ENCODE results near the gene FAM219A. TPM values are rescaled to one million over a fixed set of nuclear protein-coding genes. Genes with fewer than 3 reads are reported as not detected.
A peak's percentile ranks its signal among the peaks of the same experiment; 100 is the strongest.

The FAM219A gene
- total RNA-seq, 2 experiments from 2014 or later: 11.1 to 11.6 TPM

DNA sequence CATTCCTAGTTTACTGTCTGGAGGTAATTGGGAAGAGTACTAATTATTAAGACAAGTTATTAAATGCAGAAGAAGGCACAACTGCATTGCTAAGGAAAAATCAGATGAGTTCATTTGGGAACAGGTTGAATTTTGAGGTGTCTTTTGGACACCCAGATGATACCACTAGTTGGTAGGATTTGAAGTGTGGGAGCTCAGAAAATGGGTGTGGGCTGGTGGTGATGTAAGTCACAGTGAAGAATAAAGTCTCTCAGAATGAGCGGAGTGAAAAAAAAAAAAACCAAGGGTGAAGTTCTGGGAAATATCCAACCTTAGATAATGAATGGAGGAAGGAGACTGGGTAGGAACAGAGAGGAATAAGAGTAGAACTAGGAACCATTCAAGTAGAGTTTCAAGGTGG is 46.0 kb downstream of the FAM219A start:
- CTCF ChIA-PET: interaction anchor here (1.0 to 2.7 kb wide), 2 partner anchors 9 to 191 kb away, joined by 3 to 12 read pairs; no protein-coding TSS in a partner anchor
- Mint-ChIP-seq H3K36me3 (ENCODE audit: low read depth) (no peaks in the 10 kb centered on the region), H3K4me3 (no peak overlapping the region), H3K9me3 (no peaks in the 10 kb centered on the region), H3K27me3 (ENCODE audit: low read depth) (no peaks in the 10 kb centered on the region), H3K4me1 (ENCODE audit: low read depth) (no peaks in the 10 kb centered on the region), H3K27ac (no peak overlapping the region)
- intact Hi-C loops (cut with micrococcal nuclease): no loop called here
- no peak for DNase-seq

DNA sequence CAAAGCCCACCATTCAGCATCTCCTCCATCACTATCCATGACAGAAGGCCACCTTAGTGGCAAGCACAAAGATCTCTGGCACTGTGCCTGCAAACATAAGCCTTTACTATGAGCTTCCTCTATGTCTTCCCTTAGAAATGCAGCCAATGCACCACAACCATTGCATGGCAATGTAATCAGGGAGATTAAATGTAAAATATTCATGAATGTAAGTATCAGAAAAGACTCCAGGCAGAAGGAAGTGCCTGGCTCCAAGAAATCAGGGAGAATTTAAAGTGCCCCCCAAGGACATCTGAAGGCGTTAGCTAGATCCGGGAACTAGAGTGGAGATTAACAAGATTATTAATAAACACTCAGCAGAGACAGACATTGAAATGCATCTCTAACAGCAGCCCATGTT is 49.2 kb downstream of the FAM219A start:
- H3K27me3 Mint-ChIP-seq (ENCODE audit: low read depth): no peaks in the 10 kb centered on the region
- no peaks in the 10 kb centered on the region for H3K4me1 Mint-ChIP-seq (ENCODE audit: low read depth)
- no peaks in the 10 kb centered on the region for H3K9me3 Mint-ChIP-seq
- DNase-seq: no peak
- no peaks in the 10 kb centered on the region for H3K36me3 Mint-ChIP-seq (ENCODE audit: low read depth)
- intact Hi-C loops (cut with micrococcal nuclease): no loop called here
- no peak overlapping the region for H3K27ac Mint-ChIP-seq
- no peak overlapping the region for H3K4me3 Mint-ChIP-seq
- CTCF ChIA-PET: interaction anchor here (0.7 kb wide), 1 partner anchor 99 kb away, joined by 3 read pairs; no protein-coding TSS in a partner anchor

DNA sequence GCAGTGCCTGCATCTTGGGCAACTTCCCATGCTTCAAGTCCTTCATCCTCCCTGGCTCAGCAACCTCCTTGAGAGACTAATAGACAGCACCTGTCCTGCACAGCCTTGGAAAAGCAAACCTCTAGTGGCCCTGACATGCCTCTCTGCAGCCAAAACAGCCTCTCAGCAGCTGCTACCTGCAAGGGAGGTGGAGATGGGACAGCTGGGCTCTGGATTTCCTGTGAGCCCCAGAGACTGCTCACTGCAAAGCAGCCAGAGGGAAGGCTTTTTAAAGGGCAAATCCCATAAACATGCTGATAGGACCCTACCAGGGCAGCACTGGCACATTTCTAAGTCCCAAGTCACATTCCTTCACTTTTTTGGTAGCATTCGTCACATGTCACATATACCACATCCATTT is 50.2 kb downstream of the FAM219A start:
- no peaks in the 10 kb centered on the region for H3K9me3 Mint-ChIP-seq
- H3K4me3 Mint-ChIP-seq: no peak overlapping the region
- no peak for DNase-seq
- no peaks in the 10 kb centered on the region for H3K27me3 Mint-ChIP-seq (ENCODE audit: low read depth)
- H3K4me1 Mint-ChIP-seq (ENCODE audit: low read depth): no peaks in the 10 kb centered on the region
- CTCF ChIA-PET: no interaction called here
- no peak overlapping the region for H3K27ac Mint-ChIP-seq
- intact Hi-C loops (cut with micrococcal nuclease): no loop called here
- no peaks in the 10 kb centered on the region for H3K36me3 Mint-ChIP-seq (ENCODE audit: low read depth)

DNA sequence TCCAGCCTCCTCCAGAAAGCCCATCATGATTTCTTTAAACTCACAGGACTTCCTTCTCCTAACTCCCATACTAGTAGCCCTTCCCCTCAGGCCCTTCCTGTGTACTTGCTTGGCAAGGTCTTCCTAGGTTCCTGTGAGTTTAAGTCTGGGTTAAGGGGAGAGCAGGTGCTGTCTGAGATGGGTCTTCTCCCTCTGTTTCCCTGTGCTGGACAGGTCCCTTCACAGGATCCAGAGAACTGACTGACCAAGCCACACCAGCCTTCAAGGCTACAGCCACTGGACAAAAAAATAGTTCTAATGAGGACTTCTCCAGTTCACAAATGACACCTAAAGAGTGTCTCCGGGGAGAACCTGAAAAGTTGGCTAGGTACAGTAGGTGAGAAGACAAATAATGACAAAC is 52.2 kb downstream of the FAM219A start:
- H3K9me3 Mint-ChIP-seq: no peaks in the 10 kb centered on the region
- CTCF ChIA-PET: interaction anchor here (2.8 to 4.9 kb wide), 2 partner anchors 97 to 186 kb away, joined by 18 to 77 read pairs; no protein-coding TSS in a partner anchor
- no peaks in the 10 kb centered on the region for H3K27me3 Mint-ChIP-seq (ENCODE audit: low read depth)
- no peak overlapping the region for H3K4me3 Mint-ChIP-seq
- H3K27ac Mint-ChIP-seq: no peak overlapping the region
- intact Hi-C loops (cut with micrococcal nuclease): no loop called here
- no peak for DNase-seq
- H3K4me1 Mint-ChIP-seq (ENCODE audit: low read depth): no peaks in the 10 kb centered on the region
- H3K36me3 Mint-ChIP-seq (ENCODE audit: low read depth): peaks cover 2% of the 10 kb centered on the region

DNA sequence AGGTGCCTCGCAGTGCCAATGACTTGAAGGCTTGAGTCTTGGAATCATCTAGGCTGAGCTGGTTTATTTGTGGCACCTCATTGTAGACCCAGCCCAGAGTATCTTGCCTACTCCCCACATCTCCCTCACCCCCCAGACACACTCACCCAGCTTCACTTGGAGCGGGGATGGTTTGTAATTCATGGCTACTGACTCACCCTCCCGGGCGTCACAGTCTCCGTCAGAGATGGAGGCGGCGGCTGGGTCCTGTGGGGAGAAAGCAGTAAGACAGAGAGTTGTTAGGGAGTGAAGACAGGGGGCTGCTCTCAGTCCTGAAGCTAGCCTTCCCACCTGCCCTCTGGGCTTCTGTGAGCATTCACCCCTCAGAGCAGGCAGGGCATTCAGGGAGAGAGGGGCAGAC is 52.7 kb downstream of the FAM219A start:
- Mint-ChIP-seq H3K27ac (no peak overlapping the region), H3K9me3 (no peaks in the 10 kb centered on the region), H3K4me3 (no peak overlapping the region), H3K27me3 (ENCODE audit: low read depth) (no peaks in the 10 kb centered on the region), H3K36me3 (ENCODE audit: low read depth) (peaks cover 2% of the 10 kb centered on the region), H3K4me1 (ENCODE audit: low read depth) (no peaks in the 10 kb centered on the region)
- intact Hi-C loops (cut with micrococcal nuclease): no loop called here
- CTCF ChIA-PET: interaction anchor here (2.6 to 4.9 kb wide), 4 partner anchors 16 to 186 kb away, joined by 18 to 77 read pairs (median 19); no protein-coding TSS in a partner anchor
- DNase-seq: no peak

DNA sequence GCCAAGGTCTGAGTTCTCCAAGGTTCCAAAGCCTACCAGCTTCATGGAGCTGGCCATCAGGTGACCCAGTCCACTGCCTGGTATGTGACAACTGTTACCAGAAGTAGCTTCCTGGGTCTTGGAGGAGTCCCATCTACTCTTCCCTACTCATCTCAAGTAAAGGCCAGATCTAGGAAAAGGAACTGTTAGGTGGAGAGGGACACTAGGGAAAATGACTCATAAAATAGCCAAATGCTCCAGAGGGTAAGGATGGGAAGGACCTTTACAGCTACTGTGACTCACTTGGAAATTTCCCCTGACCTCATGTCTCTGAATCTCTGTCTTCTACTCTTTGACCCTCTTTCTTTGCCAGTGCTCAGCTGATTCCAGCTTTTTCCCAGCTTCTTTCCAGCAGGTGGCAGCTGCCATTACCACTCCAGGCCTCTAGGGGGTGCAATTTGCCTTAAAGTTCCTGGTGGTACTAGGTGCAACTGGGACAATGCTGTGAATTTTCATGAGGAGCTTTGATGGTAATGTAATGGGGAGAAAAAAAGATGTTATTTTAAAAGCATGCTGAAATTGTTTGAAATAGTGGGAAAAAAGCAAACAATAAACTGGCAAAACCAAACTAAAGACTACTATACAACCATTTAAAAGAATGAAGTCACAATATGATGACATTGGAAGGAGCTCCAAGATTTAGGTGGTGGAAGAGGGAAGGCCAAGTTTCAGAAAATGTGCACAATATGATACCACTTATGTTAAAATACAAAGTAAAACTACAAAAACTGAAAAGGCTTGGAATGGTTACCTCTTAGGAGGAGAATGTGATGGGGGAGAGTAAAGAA is 54.6 kb downstream of the FAM219A start:
- Mint-ChIP-seq H3K27ac (no peak overlapping the region), H3K9me3 (no peaks in the 10 kb centered on the region), H3K4me3 (no peak overlapping the region), H3K27me3 (ENCODE audit: low read depth) (no peaks in the 10 kb centered on the region), H3K4me1 (ENCODE audit: low read depth) (no peaks in the 10 kb centered on the region), H3K36me3 (ENCODE audit: low read depth) (peaks cover 6% of the 10 kb centered on the region)
- intact Hi-C loops (cut with micrococcal nuclease): loop anchor here (1.0 kb wide), 3 partner anchors 97 to 188 kb away; no protein-coding TSS in a partner anchor
- CTCF ChIA-PET: interaction anchor here (0.5 to 4.9 kb wide), 51 partner anchors 9 to 237 kb away, joined by 3 to 77 read pairs (median 5); partner anchors contain the start of gene MYORG
- peak; percentile 79 for DNase-seq

DNA sequence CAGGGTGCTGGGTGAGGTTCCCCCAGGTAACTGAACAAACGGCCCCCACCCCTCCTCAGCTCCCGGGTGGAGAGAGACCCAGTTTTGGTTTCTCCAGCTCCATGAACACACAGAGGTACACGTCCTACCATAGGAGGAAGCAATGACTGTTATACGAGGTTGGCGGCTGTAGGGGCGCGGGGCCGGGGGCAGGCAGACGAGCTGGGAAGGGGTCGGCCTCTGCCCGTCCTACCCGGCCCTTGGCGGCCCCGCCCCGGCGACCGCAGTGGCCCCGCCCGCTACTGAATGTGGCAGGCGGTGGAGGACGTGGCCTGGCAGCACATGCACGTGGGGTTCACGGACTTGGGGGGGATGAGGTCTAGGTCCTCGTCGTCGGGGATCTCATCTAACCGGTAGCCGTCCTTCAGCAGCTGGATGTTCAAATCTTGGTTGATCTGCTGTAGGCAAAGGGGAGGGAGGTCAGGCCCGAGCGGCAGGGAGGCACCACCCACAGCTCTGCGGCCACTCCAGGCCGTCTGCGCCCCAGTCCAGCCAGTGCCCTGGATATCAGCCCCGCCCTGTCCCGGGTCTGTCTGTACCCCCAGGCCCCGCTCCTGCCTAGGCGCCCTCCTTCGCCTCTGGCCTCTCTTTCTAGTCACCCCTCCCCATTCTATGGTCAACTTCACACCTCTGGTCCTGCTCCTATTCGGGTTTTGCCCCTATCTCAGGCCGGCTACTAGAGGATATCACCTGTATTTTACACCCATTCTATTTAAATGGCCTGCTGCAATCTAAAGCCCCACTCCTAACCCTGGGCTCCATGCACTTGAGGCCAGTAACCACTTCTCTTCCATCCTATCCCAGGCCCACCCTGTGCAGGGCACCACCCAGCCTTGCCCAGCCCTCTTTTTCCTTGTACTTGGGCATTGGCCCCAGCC is 57.4 kb downstream of the FAM219A start:
- H3K36me3 Mint-ChIP-seq (ENCODE audit: low read depth): peaks cover 6% of the 10 kb centered on the region
- no peaks in the 10 kb centered on the region for H3K4me1 Mint-ChIP-seq (ENCODE audit: low read depth)
- no peak overlapping the region for H3K27ac Mint-ChIP-seq
- no peak for DNase-seq
- no peaks in the 10 kb centered on the region for H3K9me3 Mint-ChIP-seq
- CTCF ChIA-PET: no interaction called here
- intact Hi-C loops (cut with micrococcal nuclease): no loop called here
- no peak overlapping the region for H3K4me3 Mint-ChIP-seq
- no peaks in the 10 kb centered on the region for H3K27me3 Mint-ChIP-seq (ENCODE audit: low read depth)

DNA sequence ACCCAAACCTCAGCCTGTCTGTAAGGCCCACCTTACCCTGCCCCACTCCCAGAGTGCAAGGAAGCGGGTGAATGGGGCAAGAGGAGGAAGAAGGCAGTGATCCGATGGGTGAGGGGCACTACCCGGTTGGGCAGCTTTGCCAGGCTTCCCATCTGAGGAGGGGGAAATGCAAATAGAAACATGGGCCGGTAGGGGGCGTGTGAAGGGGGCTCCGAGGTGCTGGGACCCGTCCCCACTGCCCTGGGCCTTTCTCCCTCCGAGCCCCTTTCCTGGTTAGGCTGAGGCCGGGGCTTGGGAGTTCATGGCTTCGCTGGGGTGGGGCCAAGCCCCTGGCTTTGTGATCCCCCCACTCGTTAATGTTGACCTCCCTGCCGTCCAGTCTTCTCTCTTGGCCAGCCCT is 58.1 kb downstream of the FAM219A start:
- intact Hi-C loops (cut with micrococcal nuclease): no loop called here
- CTCF ChIA-PET: no interaction called here
- Mint-ChIP-seq H3K4me3 (no peak overlapping the region), H3K36me3 (ENCODE audit: low read depth) (peaks cover 6% of the 10 kb centered on the region), H3K4me1 (ENCODE audit: low read depth) (no peaks in the 10 kb centered on the region), H3K27me3 (ENCODE audit: low read depth) (no peaks in the 10 kb centered on the region), H3K27ac (no peak overlapping the region), H3K9me3 (no peaks in the 10 kb centered on the region)
- no peak for DNase-seq

DNA sequence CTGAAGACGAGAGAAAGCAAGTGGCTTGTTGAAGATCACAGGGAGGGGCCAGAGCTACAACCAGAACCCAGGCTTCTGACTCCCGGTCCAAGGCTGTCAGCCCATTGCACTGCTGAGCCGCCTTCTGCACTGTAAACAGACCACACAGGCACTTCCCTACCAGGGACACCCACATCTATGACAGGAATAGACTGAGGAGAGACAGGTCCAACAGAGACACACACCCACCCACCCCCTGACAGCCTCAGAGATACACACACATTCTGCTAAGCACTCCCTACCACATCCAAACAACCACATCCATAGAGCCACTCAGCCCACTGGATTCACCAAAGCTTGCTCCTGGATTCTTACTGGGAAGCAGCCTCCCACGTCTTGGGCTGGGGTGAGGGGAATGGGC is 58.6 kb downstream of the FAM219A start:
- H3K4me1 Mint-ChIP-seq (ENCODE audit: low read depth): no peaks in the 10 kb centered on the region
- no peak for DNase-seq
- H3K4me3 Mint-ChIP-seq: no peak overlapping the region
- no peak overlapping the region for H3K27ac Mint-ChIP-seq
- no peaks in the 10 kb centered on the region for H3K9me3 Mint-ChIP-seq
- intact Hi-C loops (cut with micrococcal nuclease): no loop called here
- peaks cover 6% of the 10 kb centered on the region for H3K36me3 Mint-ChIP-seq (ENCODE audit: low read depth)
- CTCF ChIA-PET: no interaction called here
- no peaks in the 10 kb centered on the region for H3K27me3 Mint-ChIP-seq (ENCODE audit: low read depth)

DNA sequence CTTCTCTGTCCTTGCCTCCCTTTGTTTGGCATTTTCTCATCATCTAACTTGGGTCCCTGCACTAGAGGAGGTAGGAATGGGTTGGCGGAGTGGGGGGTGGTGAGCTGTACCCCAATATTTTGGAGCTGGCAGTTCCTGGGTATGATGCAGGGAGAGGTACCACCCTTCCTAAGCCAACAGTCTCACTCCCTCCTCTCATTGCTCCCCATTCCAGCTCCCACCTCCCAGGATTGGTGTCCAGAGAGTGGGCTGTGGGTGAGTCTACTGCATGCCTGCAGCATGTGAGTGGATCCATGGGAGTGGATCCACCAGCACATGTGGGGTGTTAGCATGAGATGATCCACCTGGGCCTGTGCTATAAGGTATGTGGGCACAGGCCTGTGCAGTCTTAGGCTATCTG is 59.5 kb downstream of the FAM219A start:
- intact Hi-C loops (cut with micrococcal nuclease): no loop called here

DNA sequence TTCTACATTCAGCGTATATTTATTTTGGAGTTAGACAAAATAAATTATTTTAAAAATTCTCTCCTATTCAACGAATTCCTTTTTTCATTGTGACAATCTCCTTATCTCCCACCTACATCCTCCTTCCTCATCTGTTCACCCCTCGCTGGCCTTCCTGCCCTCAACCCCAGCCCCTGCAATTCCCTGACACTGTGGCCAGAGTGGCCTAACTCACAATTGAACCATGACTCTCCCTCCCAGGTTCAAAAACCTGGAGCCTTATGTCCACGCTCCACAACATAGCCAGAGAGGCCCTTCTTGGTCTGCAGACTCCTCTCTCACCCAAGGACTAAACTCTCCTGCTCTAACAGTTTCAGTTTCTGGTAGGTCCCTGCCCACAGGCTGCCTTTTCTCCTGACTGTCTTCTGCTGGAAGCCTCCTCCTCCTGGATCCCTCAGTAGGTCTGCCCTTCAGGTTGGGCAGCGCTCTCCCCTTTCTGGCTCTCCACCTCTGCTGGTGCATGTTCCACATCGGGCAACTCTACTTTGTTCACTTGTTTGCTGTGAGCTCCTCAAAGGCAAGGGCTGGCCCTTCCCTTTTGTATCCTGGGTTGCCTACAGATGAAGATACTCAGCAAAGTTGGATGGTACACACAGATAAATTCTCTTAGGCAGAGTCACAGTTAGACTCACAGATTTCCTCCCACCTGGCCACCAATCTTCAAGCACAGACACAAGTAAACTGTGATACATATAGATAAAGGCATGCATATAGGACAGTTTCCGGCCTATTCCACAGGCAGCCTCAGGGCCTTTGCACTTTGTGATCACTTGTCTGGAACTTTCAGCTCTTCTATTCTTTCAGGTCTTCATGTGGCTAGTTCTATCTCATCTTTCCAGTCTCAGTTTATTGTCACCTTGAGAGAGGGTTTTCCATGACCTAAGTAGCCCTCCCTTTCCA is 61.8 kb downstream of the FAM219A start:
- H3K4me1 Mint-ChIP-seq (ENCODE audit: low read depth): no peaks in the 10 kb centered on the region
- CTCF ChIA-PET: no interaction called here
- peaks cover 4% of the 10 kb centered on the region for H3K36me3 Mint-ChIP-seq (ENCODE audit: low read depth)
- intact Hi-C loops (cut with micrococcal nuclease): no loop called here
- H3K27ac Mint-ChIP-seq: no peak overlapping the region
- DNase-seq: no peak
- no peak overlapping the region for H3K4me3 Mint-ChIP-seq
- no peaks in the 10 kb centered on the region for H3K9me3 Mint-ChIP-seq
- no peaks in the 10 kb centered on the region for H3K27me3 Mint-ChIP-seq (ENCODE audit: low read depth)

More for the DNA sequence above, 59.5 kb downstream of the FAM219A start:
- Mint-ChIP-seq H3K4me3 (no peak overlapping the region), H3K4me1 (ENCODE audit: low read depth) (no peaks in the 10 kb centered on the region), H3K9me3 (no peaks in the 10 kb centered on the region), H3K36me3 (ENCODE audit: low read depth) (peaks cover 6% of the 10 kb centered on the region), H3K27ac (no peak overlapping the region), H3K27me3 (ENCODE audit: low read depth) (no peaks in the 10 kb centered on the region)
- CTCF ChIA-PET: no interaction called here
- DNase-seq: no peak
